K562 (cell line): ENCODE results near the gene LLCFC1. TPM values are rescaled to one million over a fixed set of nuclear protein-coding genes. Genes with fewer than 3 reads are reported as not detected.

Source experiments
- ARID2 ChIP-seq: fragments of 450-650 bp; IDR thresholded peaks from 2 replicates; pipeline ENCODE4 v1.6.1; 2017; ENCODE audit warnings: antibody characterized with exemption, mild to moderate bottlenecking
- CC2D1A ChIP-seq: fragments of 450-650 bp; IDR thresholded peaks from 2 replicates; pipeline ENCODE4 v1.6.1; 2017; ENCODE audit warnings: mild to moderate bottlenecking
- CREM ChIP-seq: IDR thresholded peaks from 2 replicates; pipeline ENCODE4 v1.6.1; 2014; ENCODE audit warnings: antibody characterized with exemption, low read depth
- ELF4 ChIP-seq: fragments of 450-650 bp; formaldehyde crosslinking; IDR thresholded peaks from 2 replicates; pipeline ENCODE4 v1.4.0; 2022; ENCODE audit warnings: missing genetic modification characterization
- SNIP1 ChIP-seq: fragments of 450-650 bp; IDR thresholded peaks from 2 replicates; pipeline ENCODE4 v1.7.1; 2017; ENCODE audit warnings: low read depth, mild to moderate bottlenecking
- TOE1 ChIP-seq, 2 experiments: fragments of 450-650 bp in 1 of 2; sonication (generic) in 1 of 2; formaldehyde crosslinking in 1 of 2; IDR thresholded peaks; 2 replicates each; pipeline versions ENCODE4 v1.7.1 to v1.8.0; 2016 to 2022; ENCODE audit warnings: borderline replicate concordance in 2 of 2, mild to moderate bottlenecking in 2 of 2, antibody characterized with exemption in 1 of 2, inconsistent platforms in 1 of 2, low read depth in 1 of 2, missing genetic modification reagents in 1 of 2, moderate library complexity in 1 of 2
- polyA plus RNA-seq, 8 experiments: library from polyadenylated mRNA; depleted of rRNA in 4 of 8; stranded (reverse) in 5 of 8; unstranded in 3 of 8; fragments of >200 nt; fragmentation: Nextera tagmentation in 2 of 8; fragmentation: Illumina TruSeq in 1 of 8; extraction: Ambion mirVana in 2 of 8; extraction: Trizol in 1 of 8; gene quantifications; 2 replicates each; pipeline versions ENCODE4 v1.2.1 to v1.2.3, GENCODE V29; 2011 to 2014; ENCODE audit warnings: inconsistent platforms in 1 of 8, missing spikeins in 1 of 8
- total RNA-seq, 7 experiments: library from RNA; depleted of rRNA in 6 of 7; stranded (reverse); fragments of >200 nt in 6 of 7; fragmentation: Illumina TruSeq in 2 of 7; extraction: Trizol in 2 of 7; gene quantifications; 2 replicates each; pipeline versions ENCODE4 v1.2.1 to v1.2.3, GENCODE V29; 2011 to 2021; ENCODE audit warnings: low replicate concordance in 1 of 7
- TF ChIP-seq, protein P1 (sequence below), 2 experiments: fragments of 450-650 bp; formaldehyde crosslinking in 1 of 2; IDR thresholded peaks; 2 replicates each; pipeline versions ENCODE4 v1.4.0 to v1.6.1; 2014 to 2020; ENCODE audit warnings: mild to moderate bottlenecking in 2 of 2, borderline replicate concordance in 1 of 2, low read depth in 1 of 2
- TF ChIP-seq, protein P2 (sequence below): fragments of 250-450 bp; sonication (Bioruptor Pico); IDR thresholded peaks from 2 replicates; pipeline ENCODE4 v1.5.0; 2021; ENCODE audit warnings: mild to moderate bottlenecking, borderline replicate concordance
- TF ChIP-seq, protein P3 (sequence below): fragments of 450-650 bp; IDR thresholded peaks from 2 replicates; pipeline ENCODE4 v1.6.1; 2016; ENCODE audit warnings: borderline replicate concordance
- TF ChIP-seq, protein P4 (sequence below): fragments of 200-800 bp; sonication (Bioruptor generic); IDR thresholded peaks from 2 replicates; pipeline ENCODE4 v1.6.1; 2017; ENCODE audit warnings: missing genetic modification characterization, missing compliant biosample characterization

The LLCFC1 gene
- total and polyA plus RNA-seq, 9 of the 15 experiments (the other 6 are each of a cell fraction or from before 2014, with no cell fraction given): not detected

DNA sequence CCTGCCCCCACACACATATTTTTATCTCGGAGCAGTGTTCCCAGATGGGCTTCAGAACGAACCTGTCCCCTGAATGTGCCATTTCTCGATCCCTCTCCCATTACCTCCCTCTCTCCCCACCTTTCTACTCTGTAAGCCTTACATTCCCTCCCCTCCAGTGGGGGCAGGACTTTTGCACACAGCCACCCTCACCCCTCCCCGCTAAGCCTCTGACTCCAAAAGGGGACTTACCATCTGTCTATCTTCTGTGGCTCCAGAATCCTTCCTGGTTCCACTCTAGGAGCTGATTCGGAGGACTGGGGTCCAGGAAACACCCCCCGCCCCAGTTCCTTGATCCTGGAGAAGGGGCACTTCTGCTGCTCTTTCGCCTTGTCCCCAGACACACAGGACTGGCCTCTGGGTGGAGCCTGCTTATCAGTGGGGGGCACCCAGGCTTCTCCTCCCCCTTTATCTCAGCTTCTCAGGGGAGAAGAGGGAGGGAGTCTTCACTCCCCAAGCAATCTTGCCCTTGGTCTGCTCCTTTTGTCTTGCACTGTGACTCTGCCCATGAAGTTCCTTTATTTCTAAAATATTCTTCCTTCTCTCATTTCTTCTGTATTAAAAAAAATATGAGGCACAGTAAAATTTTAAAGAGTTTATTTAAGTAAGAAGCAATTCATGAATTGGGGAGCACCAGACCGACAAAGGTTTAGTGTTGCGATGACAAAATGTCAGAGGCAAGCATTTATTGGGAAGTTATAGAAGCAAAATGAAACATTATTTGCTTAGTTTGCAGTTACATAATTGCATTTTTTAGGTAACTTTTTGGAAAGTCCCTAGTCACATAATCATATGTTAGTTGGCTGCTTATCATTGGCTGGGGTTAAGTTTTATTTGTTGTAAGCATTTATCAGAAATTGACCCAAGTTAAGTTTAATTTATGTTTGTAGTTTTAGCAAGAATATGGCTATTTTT, 23.0 kb downstream of the LLCFC1 start, which contains the start of gene KEL (continued):
- TF ChIP-seq, protein P1, sequence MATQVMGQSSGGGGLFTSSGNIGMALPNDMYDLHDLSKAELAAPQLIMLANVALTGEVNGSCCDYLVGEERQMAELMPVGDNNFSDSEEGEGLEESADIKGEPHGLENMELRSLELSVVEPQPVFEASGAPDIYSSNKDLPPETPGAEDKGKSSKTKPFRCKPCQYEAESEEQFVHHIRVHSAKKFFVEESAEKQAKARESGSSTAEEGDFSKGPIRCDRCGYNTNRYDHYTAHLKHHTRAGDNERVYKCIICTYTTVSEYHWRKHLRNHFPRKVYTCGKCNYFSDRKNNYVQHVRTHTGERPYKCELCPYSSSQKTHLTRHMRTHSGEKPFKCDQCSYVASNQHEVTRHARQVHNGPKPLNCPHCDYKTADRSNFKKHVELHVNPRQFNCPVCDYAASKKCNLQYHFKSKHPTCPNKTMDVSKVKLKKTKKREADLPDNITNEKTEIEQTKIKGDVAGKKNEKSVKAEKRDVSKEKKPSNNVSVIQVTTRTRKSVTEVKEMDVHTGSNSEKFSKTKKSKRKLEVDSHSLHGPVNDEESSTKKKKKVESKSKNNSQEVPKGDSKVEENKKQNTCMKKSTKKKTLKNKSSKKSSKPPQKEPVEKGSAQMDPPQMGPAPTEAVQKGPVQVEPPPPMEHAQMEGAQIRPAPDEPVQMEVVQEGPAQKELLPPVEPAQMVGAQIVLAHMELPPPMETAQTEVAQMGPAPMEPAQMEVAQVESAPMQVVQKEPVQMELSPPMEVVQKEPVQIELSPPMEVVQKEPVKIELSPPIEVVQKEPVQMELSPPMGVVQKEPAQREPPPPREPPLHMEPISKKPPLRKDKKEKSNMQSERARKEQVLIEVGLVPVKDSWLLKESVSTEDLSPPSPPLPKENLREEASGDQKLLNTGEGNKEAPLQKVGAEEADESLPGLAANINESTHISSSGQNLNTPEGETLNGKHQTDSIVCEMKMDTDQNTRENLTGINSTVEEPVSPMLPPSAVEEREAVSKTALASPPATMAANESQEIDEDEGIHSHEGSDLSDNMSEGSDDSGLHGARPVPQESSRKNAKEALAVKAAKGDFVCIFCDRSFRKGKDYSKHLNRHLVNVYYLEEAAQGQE (IDR thresholded peaks at IDR 0.05; ENCODE audit: borderline replicate concordance): peak; percentile 16; the same call in 1 of the 2 replicates
- TF ChIP-seq, protein P1 (CRISPR knock-in tag; IDR thresholded peaks at IDR 0.05; ENCODE audit: low read depth): no peak
- peak; percentile 86; the same call in 1 of the 2 replicates for TF ChIP-seq CC2D1A
- TF ChIP-seq, protein P2, sequence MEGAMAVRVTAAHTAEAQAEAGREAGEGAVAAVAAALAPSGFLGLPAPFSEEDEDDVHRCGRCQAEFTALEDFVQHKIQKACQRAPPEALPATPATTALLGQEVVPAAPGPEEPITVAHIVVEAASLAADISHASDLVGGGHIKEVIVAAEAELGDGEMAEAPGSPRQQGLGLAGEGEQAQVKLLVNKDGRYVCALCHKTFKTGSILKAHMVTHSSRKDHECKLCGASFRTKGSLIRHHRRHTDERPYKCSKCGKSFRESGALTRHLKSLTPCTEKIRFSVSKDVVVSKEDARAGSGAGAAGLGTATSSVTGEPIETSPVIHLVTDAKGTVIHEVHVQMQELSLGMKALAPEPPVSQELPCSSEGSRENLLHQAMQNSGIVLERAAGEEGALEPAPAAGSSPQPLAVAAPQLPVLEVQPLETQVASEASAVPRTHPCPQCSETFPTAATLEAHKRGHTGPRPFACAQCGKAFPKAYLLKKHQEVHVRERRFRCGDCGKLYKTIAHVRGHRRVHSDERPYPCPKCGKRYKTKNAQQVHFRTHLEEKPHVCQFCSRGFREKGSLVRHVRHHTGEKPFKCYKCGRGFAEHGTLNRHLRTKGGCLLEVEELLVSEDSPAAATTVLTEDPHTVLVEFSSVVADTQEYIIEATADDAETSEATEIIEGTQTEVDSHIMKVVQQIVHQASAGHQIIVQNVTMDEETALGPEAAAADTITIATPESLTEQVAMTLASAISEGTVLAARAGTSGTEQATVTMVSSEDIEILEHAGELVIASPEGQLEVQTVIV (CRISPR knock-in tag): no peak
- 0 out of 2 replicates have a peak, but pooled peaks have one; percentile 13 for TF ChIP-seq CREM
- TF ChIP-seq, protein P3, sequence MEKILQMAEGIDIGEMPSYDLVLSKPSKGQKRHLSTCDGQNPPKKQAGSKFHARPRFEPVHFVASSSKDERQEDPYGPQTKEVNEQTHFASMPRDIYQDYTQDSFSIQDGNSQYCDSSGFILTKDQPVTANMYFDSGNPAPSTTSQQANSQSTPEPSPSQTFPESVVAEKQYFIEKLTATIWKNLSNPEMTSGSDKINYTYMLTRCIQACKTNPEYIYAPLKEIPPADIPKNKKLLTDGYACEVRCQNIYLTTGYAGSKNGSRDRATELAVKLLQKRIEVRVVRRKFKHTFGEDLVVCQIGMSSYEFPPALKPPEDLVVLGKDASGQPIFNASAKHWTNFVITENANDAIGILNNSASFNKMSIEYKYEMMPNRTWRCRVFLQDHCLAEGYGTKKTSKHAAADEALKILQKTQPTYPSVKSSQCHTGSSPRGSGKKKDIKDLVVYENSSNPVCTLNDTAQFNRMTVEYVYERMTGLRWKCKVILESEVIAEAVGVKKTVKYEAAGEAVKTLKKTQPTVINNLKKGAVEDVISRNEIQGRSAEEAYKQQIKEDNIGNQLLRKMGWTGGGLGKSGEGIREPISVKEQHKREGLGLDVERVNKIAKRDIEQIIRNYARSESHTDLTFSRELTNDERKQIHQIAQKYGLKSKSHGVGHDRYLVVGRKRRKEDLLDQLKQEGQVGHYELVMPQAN: peak; percentile 18; the same call in 1 of the 2 replicates
- TF ChIP-seq, protein P4, sequence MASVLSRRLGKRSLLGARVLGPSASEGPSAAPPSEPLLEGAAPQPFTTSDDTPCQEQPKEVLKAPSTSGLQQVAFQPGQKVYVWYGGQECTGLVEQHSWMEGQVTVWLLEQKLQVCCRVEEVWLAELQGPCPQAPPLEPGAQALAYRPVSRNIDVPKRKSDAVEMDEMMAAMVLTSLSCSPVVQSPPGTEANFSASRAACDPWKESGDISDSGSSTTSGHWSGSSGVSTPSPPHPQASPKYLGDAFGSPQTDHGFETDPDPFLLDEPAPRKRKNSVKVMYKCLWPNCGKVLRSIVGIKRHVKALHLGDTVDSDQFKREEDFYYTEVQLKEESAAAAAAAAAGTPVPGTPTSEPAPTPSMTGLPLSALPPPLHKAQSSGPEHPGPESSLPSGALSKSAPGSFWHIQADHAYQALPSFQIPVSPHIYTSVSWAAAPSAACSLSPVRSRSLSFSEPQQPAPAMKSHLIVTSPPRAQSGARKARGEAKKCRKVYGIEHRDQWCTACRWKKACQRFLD (CRISPR knock-in tag): no peak
- TF ChIP-seq ARID2: no peak
- peak; percentile 65; the same call in 1 of the 2 replicates for TF ChIP-seq ELF4 (CRISPR knock-in tag)
- TF ChIP-seq TOE1 (IDR thresholded peaks at IDR 0.05; ENCODE audit: borderline replicate concordance): peak; percentile 65
- no peak; the same call in 1 of the 2 replicates for TF ChIP-seq TOE1 (CRISPR knock-in tag; IDR thresholded peaks at IDR 0.05; ENCODE audit: borderline replicate concordance, low read depth)
- TF ChIP-seq SNIP1: no peak
